B cell (primary cell): ENCODE measurements around the gene GRID2. TPM values are rescaled to one million over a fixed set of nuclear protein-coding genes. Genes with fewer than 3 reads are reported as not detected.

Experiments used
- ATAC-seq: fragments of 200-7000 bp; cut with Tn5 transposase; one replicate; pipeline ENCODE4 v1.10.0; 2021; ENCODE audit warnings: low read depth, mild to moderate bottlenecking, moderate number of reproducible peaks, moderate library complexity
- CTCF ChIA-PET: fragments of 350-600 bp; sonication (Branson Sonifier 250); formaldehyde crosslinking; loops from one replicate; lab custom pipeline; 2021; ENCODE audit warnings: antibody characterized with exemption, inconsistent platforms; lab: Charles Lee
- POLR2A ChIA-PET: fragments of 350-600 bp; sonication (Branson Sonifier 250); formaldehyde crosslinking; loops from one replicate; lab custom pipeline; 2021; ENCODE audit warnings: antibody characterized with exemption; lab: Charles Lee
- DNase-seq: peaks from one replicate; pipeline ENCODE4 v3.0.0; 2013
- H2AFZ ChIP-seq: 2 replicates; pipeline ENCODE4 v1.6.1; 2012; ENCODE audit warnings: mild to moderate bottlenecking, low read depth, low read length; ENCODE audit not compliant: insufficient read depth, poor library complexity, severe bottlenecking
- H3K27ac ChIP-seq, 2 donors: 1 replicate in 1 of 2; 2 replicates in 1 of 2; pipeline ENCODE4 v1.5.1; 2012 to 2013; ENCODE audit warnings: low read length in 2 of 2, mild to moderate bottlenecking in 2 of 2, moderate library complexity in 1 of 2
- H3K27me3 ChIP-seq, 4 experiments: fragments of 200-600 bp in 1 of 4; sonication (generic) in 1 of 4; replicated peaks in 1 of 4; 1 replicate in 2 of 4; 2 replicates in 2 of 4; pipeline versions ENCODE4 v1.6.1 to v1.7.0; 2013 to 2016; ENCODE audit warnings: low read length in 3 of 4, mild to moderate bottlenecking in 2 of 4, mixed read lengths in 1 of 4, moderate library complexity in 1 of 4; ENCODE audit not compliant: insufficient read depth in 4 of 4, control insufficient read depth in 3 of 4; ENCODE audit errors: control extremely low read depth in 1 of 4
- H3K36me3 ChIP-seq, 2 experiments: replicated peaks in 1 of 2; 1 replicate in 1 of 2; 2 replicates in 1 of 2; pipeline versions ENCODE4 v1.6.1 to v1.7.1; 2013; ENCODE audit warnings: low read length in 1 of 2; ENCODE audit not compliant: insufficient read depth in 2 of 2, control insufficient read depth in 1 of 2; ENCODE audit errors: control extremely low read depth in 1 of 2, extremely low read depth in 1 of 2
- H3K4me1 ChIP-seq, 2 donors: fragments of 200-600 bp in 1 of 2; sonication (generic) in 1 of 2; 1 replicate in 1 of 2; 2 replicates in 1 of 2; pipeline versions ENCODE4 v1.5.1 to v1.6.1; 2013 to 2017; ENCODE audit warnings: low read length in 2 of 2; ENCODE audit not compliant: control insufficient read depth in 2 of 2, insufficient read depth in 2 of 2
- H3K4me2 ChIP-seq: replicated peaks from 2 replicates; pipeline ENCODE3; 2012; ENCODE audit warnings: mild to moderate bottlenecking, low read depth, low read length; ENCODE audit not compliant: poor library complexity, severe bottlenecking
- H3K4me3 ChIP-seq, 5 experiments: fragments of 200-600 bp in 1 of 5; sonication (generic) in 1 of 5; 1 replicate in 3 of 5; 2 replicates in 2 of 5; pipeline versions ENCODE4 v1.5.1 to v1.7.0; 2011 to 2016; ENCODE audit warnings: low read length in 4 of 5, mild to moderate bottlenecking in 4 of 5, low read depth in 2 of 5, control low read depth in 1 of 5, moderate library complexity in 1 of 5; ENCODE audit not compliant: insufficient read depth in 1 of 5; ENCODE audit errors: control extremely low read depth in 1 of 5, extremely low read depth in 1 of 5
- H3K79me2 ChIP-seq: fragments of 200-600 bp; sonication (generic); one replicate; pipeline ENCODE4 v1.6.0; 2016; ENCODE audit warnings: low read length; ENCODE audit not compliant: control insufficient read depth, insufficient read depth
- H3K9ac ChIP-seq: fragments of 200-600 bp; sonication (generic); 2 replicates; pipeline ENCODE4 v1.6.1; 2017; ENCODE audit warnings: mild to moderate bottlenecking, low read length, moderate library complexity
- H3K9me3 ChIP-seq, 3 donors: one replicate each; pipeline versions ENCODE4 v1.6.1 to v1.7.1; 2013; ENCODE audit warnings: low read length in 2 of 3; ENCODE audit not compliant: control insufficient read depth in 2 of 3, insufficient read depth in 1 of 3; ENCODE audit errors: control extremely low read depth in 1 of 3
- H4K20me1 ChIP-seq: 2 replicates; pipeline ENCODE4 v1.6.0; 2012; ENCODE audit warnings: mild to moderate bottlenecking, low read length; ENCODE audit not compliant: insufficient read depth, control insufficient read depth, poor library complexity, severe bottlenecking
- H3K27ac Mint-ChIP-seq: one replicate; pipeline ENCODE4 v1.8.0; 2021; ENCODE audit warnings: mixed read lengths
- H3K27me3 Mint-ChIP-seq: one replicate; pipeline ENCODE4 v1.8.0; 2021; ENCODE audit warnings: mixed read lengths
- H3K4me1 Mint-ChIP-seq: one replicate; pipeline ENCODE4 v1.8.0; 2021; ENCODE audit warnings: mixed read lengths
- H3K4me3 Mint-ChIP-seq: one replicate; pipeline ENCODE4 v1.8.0; 2021; ENCODE audit warnings: mixed read lengths
- H3K9me3 Mint-ChIP-seq: one replicate; pipeline ENCODE4 v1.8.0; 2022; ENCODE audit warnings: mixed read lengths; ENCODE audit not compliant: insufficient read depth
- EZH2 ChIP-seq: IDR thresholded peaks from 2 replicates; pipeline ENCODE4 v1.6.1; 2012; ENCODE audit warnings: borderline replicate concordance, low read depth, mild to moderate bottlenecking, moderate library complexity, low read length; ENCODE audit not compliant: insufficient read depth, poor library complexity, severe bottlenecking
- WGBS: methylation state at CpG from one replicate; pipeline ENCODE4 v1.1.5; 2013; ENCODE audit warnings: missing lambda C conversion rate; ENCODE audit not compliant: insufficient coverage; 5-methylcytosine and 5-hydroxymethylcytosine counted together
- intact Hi-C: fragments of 100-400 bp; cut with micrococcal nuclease; formaldehyde crosslinking; loops from one replicate; pipeline ENCODE4 v1.10.0; 2022
- polyA plus RNA-seq: library from polyadenylated mRNA; depleted of rRNA; stranded (reverse); fragments of >200 nt; gene quantifications from 2 replicates; pipeline ENCODE4 v1.2.3, GENCODE V29; 2012
- total RNA-seq, 2 donors: library from RNA; stranded (reverse); fragments of 120-200 nt in 1 of 2; gene quantifications; 1 replicate in 1 of 2; 2 replicates in 1 of 2; pipeline versions ENCODE4 v1.2.3 to v1.2.4, GENCODE V29; 2013 to 2022
- TF ChIP-seq, protein P1 (sequence below): fragments of 200-600 bp; IDR thresholded peaks from one replicate; pipeline ENCODE4 v1.8.0; 2022; ENCODE audit warnings: antibody characterized with exemption, mild to moderate bottlenecking

The GRID2 gene
- total and polyA plus RNA-seq, 2 donors (not counting 1 experiment from before 2014, with no cell fraction given): not detected

DNA sequence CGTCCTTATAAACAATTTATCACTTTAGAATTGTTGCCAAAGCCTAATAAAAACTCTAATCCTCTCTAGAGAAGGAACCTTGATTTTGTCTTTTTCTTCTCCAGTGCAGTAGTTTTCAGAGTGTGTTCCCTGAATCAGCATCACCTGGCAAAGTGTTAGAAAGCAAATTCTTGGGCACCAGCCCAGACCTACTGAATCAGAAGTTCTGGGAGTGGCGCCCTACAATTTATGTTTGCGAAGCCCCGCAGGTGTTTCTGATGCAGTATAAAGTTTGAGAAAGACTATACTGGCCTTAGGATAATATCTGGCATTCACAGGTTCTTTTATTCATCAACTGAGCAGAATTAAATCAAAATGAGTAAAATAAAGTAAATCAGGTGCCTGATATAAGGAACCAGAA, 879.0 kb downstream of the GRID2 start:
- Mint-ChIP-seq H3K9me3 (peaks cover 2% of the 10 kb centered on the region), H3K27me3 (no peaks in the 10 kb centered on the region), H3K4me1 (no peaks in the 10 kb centered on the region), H3K27ac (no peak overlapping the region), H3K4me3 (no peak overlapping the region)
- Histone ChIP-seq H3K4me2 (no peak overlapping the region), H3K27me3 (no peaks in the 10 kb centered on the region), H4K20me1 (no peaks in the 10 kb centered on the region), H3K9ac (no peak overlapping the region), H3K9me3 (peaks cover 0 to 1% (median 0%) of the 10 kb centered on the region in 3 donors), H2AFZ (no peak overlapping the region), H3K4me3 (no peak overlapping the region), H3K27ac (no peak overlapping the region), H3K36me3 (no peaks in the 10 kb centered on the region), H3K4me1 (no peaks in the 10 kb centered on the region), H3K79me2 (no peaks in the 10 kb centered on the region)
- ChIA-PET POLR2A (no interaction called here), CTCF (no interaction called here)
- intact Hi-C loops: no loop called here
- DNase-seq (no peak), ATAC-seq (no peak)
- WGBS: no CpG with 5 or more reads among the region's 4 CpGs
- TF ChIP-seq, protein P1, sequence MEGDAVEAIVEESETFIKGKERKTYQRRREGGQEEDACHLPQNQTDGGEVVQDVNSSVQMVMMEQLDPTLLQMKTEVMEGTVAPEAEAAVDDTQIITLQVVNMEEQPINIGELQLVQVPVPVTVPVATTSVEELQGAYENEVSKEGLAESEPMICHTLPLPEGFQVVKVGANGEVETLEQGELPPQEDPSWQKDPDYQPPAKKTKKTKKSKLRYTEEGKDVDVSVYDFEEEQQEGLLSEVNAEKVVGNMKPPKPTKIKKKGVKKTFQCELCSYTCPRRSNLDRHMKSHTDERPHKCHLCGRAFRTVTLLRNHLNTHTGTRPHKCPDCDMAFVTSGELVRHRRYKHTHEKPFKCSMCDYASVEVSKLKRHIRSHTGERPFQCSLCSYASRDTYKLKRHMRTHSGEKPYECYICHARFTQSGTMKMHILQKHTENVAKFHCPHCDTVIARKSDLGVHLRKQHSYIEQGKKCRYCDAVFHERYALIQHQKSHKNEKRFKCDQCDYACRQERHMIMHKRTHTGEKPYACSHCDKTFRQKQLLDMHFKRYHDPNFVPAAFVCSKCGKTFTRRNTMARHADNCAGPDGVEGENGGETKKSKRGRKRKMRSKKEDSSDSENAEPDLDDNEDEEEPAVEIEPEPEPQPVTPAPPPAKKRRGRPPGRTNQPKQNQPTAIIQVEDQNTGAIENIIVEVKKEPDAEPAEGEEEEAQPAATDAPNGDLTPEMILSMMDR: no peak
- no peak for TF ChIP-seq EZH2

DNA sequence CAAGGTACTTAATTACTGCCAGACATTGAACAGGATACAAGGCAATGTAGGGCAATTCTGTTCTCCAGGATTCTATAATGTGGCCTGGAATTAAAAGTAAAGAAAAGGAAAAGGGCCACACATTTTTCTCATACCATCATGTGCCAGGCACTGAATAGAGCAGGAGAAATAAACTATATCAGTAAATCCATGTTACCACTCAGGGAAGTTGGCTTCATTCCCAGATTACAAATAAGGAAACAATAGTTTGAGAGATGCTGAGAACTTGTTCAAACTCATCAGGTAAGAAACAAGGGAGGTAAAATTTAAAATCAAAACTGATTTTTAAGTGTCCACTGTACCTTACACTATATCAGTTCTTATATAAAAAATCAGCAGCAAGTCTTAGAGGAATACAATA, 879.8 kb downstream of the GRID2 start:
- H3K9me3 ChIP-seq: peaks cover 0 to 1% (median 0%) of the 10 kb centered on the region in 3 donors
- Mint-ChIP-seq H3K4me1 (no peaks in the 10 kb centered on the region), H3K27me3 (no peaks in the 10 kb centered on the region), H3K4me3 (no peak overlapping the region), H3K27ac (no peak overlapping the region), H3K9me3 (peaks cover 2% of the 10 kb centered on the region)
- H3K27me3 ChIP-seq: no peaks in the 10 kb centered on the region
- no peak overlapping the region for H3K27ac ChIP-seq
- no peak for DNase-seq
- ATAC-seq: no peak
- CTCF ChIA-PET: no interaction called here
- no peaks in the 10 kb centered on the region for H4K20me1 ChIP-seq
- no peaks in the 10 kb centered on the region for H3K36me3 ChIP-seq
- TF ChIP-seq, protein P1: no peak
- TF ChIP-seq EZH2: no peak
- POLR2A ChIA-PET: no interaction called here
- no peaks in the 10 kb centered on the region for H3K4me1 ChIP-seq
- H3K79me2 ChIP-seq: no peaks in the 10 kb centered on the region
- no peak overlapping the region for H3K4me3 ChIP-seq
- no peak overlapping the region for H3K9ac ChIP-seq
- no peak overlapping the region for H2AFZ ChIP-seq
- intact Hi-C loops: no loop called here
- H3K4me2 ChIP-seq: no peak overlapping the region
